Uterus (tissue), 4 donors: ENCODE data around the gene EEF1AKMT2. TPM values are rescaled to one million over a fixed set of nuclear protein-coding genes. Genes with fewer than 3 reads are reported as not detected.
A peak's percentile ranks its signal among the peaks of the same experiment; 100 is the strongest.

Experiments used
- DNase-seq, 2 donors: peaks; one replicate each; pipeline ENCODE4 v3.0.0-alpha.2; 2019 to 2020
- H3K27ac ChIP-seq, 2 donors: fragments of 200-600 bp; sonication (generic); 1 replicate in 1 of 2; 2 replicates in 1 of 2; pipeline ENCODE4 v1.5.1; 2016 to 2018
- H3K27me3 ChIP-seq, 2 donors: fragments of 200-600 bp; sonication (generic); one replicate each; pipeline ENCODE4 v1.5.1; 2018 to 2019; ENCODE audit warnings: control low read depth in 1 of 2
- H3K36me3 ChIP-seq, 2 donors: fragments of 200-600 bp; sonication (generic); one replicate each; pipeline ENCODE4 v1.5.1; 2019; ENCODE audit warnings: control low read depth in 1 of 2
- H3K4me1 ChIP-seq, 2 donors: fragments of 200-600 bp; sonication (generic); one replicate each; pipeline ENCODE4 v1.5.1; 2018 to 2019; ENCODE audit warnings: control low read depth in 1 of 2
- H3K4me3 ChIP-seq, 2 donors: fragments of 200-600 bp; sonication (generic); 1 replicate in 1 of 2; 2 replicates in 1 of 2; pipeline ENCODE4 v1.5.1; 2018 to 2019; ENCODE audit warnings: mild to moderate bottlenecking in 1 of 2
- H3K9me3 ChIP-seq, 2 donors: fragments of 200-600 bp; sonication (generic); one replicate each; pipeline ENCODE4 v1.5.1; 2019; ENCODE audit warnings: control low read depth in 1 of 2
- POLR2A ChIP-seq, 2 donors: fragments of 450-650 bp; IDR thresholded peaks; one replicate each; pipeline ENCODE4 v1.6.1; 2016; ENCODE audit warnings: antibody characterized with exemption in 2 of 2, mild to moderate bottlenecking in 1 of 2, moderate library complexity in 1 of 2
- intact Hi-C: fragments of 100-400 bp; cut with DNase I; formaldehyde crosslinking; loops from one replicate; pipeline ENCODE4 v1.15.1; 2023; ENCODE audit warnings: low total_unique reads
- total RNA-seq, 4 donors: library from RNA; depleted of rRNA in 3 of 4; stranded (reverse); fragments of >200 nt in 3 of 4; gene quantifications; one replicate each; pipeline versions ENCODE4 v1.1.0 to v1.2.4, GENCODE V29; 2014 to 2023
- TF ChIP-seq, protein P1 (sequence below), 4 experiments: fragments of 200-600 bp in 2 of 4; fragments of 450-650 bp in 2 of 4; sonication (generic) in 2 of 4; IDR thresholded peaks; one replicate each; pipeline ENCODE4 v1.5.1; 2016 to 2019; ENCODE audit warnings: antibody characterized with exemption in 4 of 4, mild to moderate bottlenecking in 2 of 4, moderate library complexity in 1 of 4
- donor health status: DM: yes; HTN: yes; CAD: no.

The EEF1AKMT2 gene
- 10 to 100 TPM; 17.9 to 60.6 (median 40.7) TPM for total RNA-seq

DNA sequence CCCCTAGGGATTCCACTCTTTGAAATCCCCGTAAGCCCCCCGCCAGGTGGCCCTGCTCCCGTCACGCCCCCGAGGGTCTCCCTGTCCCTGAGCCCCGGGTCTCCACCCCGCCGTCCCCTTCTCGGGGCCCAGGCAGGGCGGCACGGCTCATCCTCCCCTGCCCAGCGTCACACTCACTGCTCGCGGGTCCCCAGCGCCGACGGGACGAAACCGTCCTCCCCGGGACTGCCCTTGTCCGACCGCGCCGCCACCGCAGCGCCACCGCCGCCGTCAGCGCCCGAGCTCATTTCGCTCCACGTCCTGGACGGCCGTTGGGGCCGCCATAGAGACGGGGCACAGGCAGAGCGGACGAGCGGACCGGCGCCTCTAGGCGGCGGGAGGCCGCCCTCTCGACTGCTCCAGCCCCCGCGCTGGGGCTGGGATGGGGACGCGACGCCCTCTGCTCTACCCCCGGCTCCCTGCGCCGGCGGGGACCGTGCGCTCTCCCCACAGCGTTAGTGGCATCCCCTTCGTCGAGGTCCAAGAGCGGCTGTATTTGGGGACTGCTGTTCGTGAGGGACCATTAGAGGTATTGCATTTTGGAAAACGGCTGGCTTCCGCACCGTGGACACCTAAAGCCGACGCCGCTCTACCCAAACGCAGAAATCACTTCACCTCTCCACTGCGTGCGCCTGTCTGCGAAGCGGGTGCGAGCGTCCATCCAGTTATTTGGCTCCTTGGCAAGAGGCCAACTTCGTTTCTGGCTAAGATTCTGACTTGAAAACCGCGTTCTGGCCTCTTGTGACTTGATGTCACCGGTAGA lies at the start of gene EEF1AKMT2:
Gene EEF1AKMT2, minus strand, starts transcription at position 341 of the 802 bp plus-strand sequence. Its CDS starts 54 bp downstream, at position 287.
- H3K36me3 ChIP-seq = no peaks in the 10 kb centered on the region
- H3K9me3 ChIP-seq = no peaks in the 10 kb centered on the region
- no peaks in the 10 kb centered on the region for H3K27me3 ChIP-seq
- H3K4me1 ChIP-seq = peaks cover 0 to 10% of the 10 kb centered on the region in 2 donors
- DNase-seq = peak; percentile 61 to 83
- TF ChIP-seq, protein P1, sequence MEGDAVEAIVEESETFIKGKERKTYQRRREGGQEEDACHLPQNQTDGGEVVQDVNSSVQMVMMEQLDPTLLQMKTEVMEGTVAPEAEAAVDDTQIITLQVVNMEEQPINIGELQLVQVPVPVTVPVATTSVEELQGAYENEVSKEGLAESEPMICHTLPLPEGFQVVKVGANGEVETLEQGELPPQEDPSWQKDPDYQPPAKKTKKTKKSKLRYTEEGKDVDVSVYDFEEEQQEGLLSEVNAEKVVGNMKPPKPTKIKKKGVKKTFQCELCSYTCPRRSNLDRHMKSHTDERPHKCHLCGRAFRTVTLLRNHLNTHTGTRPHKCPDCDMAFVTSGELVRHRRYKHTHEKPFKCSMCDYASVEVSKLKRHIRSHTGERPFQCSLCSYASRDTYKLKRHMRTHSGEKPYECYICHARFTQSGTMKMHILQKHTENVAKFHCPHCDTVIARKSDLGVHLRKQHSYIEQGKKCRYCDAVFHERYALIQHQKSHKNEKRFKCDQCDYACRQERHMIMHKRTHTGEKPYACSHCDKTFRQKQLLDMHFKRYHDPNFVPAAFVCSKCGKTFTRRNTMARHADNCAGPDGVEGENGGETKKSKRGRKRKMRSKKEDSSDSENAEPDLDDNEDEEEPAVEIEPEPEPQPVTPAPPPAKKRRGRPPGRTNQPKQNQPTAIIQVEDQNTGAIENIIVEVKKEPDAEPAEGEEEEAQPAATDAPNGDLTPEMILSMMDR (IDR thresholded peaks at IDR 0.05) = peak; percentile 43 to 84 (median 64)
- TF ChIP-seq POLR2A (IDR thresholded peaks at IDR 0.05) = peak in 1 of 2 donors; percentile 76
- H3K27ac ChIP-seq = peak within 1 kb of the TSS; percentile 86 to 88
- intact Hi-C loops = no loop called here
- H3K4me3 ChIP-seq = peak within 1 kb of the TSS; percentile 84 to 97

DNA sequence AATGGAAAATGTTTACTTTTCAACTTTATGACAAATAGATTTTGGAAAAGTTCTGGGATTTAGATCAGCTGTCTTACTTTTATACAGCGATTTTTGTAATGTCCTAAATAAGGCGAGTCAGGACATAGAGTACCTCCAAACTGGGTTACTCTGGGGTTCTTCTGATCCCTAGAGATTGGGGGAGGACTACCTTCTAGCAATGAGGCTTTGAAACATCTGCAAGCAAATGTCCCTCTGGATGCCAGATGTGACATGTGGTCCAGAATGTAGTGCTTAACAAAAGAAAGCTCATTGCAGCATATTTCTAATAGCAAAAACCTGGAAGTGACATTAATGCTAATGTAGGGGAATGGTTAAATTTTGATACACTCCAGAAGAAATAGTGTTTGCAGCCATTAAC lies 46.0 kb upstream of the EEF1AKMT2 start:
- intact Hi-C loops = no loop called here
- Histone ChIP-seq H3K36me3 (no peaks in the 10 kb centered on the region), H3K27me3 (no peaks in the 10 kb centered on the region), H3K9me3 (no peaks in the 10 kb centered on the region), H3K4me3 (no peak overlapping the region), H3K4me1 (no peaks in the 10 kb centered on the region), H3K27ac (no peak overlapping the region)
- DNase-seq = no peak
- TF ChIP-seq, protein P1 (IDR thresholded peaks at IDR 0.05) = no peak
- TF ChIP-seq POLR2A (IDR thresholded peaks at IDR 0.05) = no peak

DNA sequence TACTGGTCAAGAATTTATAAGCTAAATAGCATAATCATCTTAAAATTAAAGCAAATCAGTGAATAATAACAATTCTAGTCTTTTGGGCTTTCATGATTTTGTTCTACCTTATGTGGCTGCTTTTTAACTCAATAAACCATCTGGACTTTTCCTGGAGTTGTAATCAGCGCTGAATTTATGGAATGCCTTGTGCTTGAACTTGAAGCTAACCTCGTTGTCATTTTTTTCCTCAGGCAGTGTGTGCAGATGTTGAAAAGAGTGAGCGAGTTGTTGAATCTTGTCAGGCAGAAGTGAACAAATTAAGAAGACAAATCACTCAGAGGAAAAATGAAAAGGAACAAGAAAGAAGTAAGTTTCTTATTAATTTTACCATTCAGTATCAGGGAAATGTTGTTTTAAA lies 39.4 kb upstream of the EEF1AKMT2 start:
- DNase-seq = no peak
- TF ChIP-seq POLR2A (IDR thresholded peaks at IDR 0.05) = no peak
- TF ChIP-seq, protein P1 (IDR thresholded peaks at IDR 0.05) = no peak
- Histone ChIP-seq H3K27me3 (no peaks in the 10 kb centered on the region), H3K4me3 (no peak overlapping the region), H3K36me3 (no peaks in the 10 kb centered on the region), H3K9me3 (no peaks in the 10 kb centered on the region), H3K27ac (no peak overlapping the region), H3K4me1 (no peaks in the 10 kb centered on the region)
- intact Hi-C loops = no loop called here

- intact Hi-C loops = no loop called here
- no peak for TF ChIP-seq POLR2A (IDR thresholded peaks at IDR 0.05)
- TF ChIP-seq, protein P1 (IDR thresholded peaks at IDR 0.05) = no peak
- no peak for DNase-seq
- Histone ChIP-seq H3K27me3 (no peaks in the 10 kb centered on the region), H3K4me3 (no peak overlapping the region), H3K36me3 (no peaks in the 10 kb centered on the region), H3K27ac (no peak overlapping the region), H3K9me3 (no peaks in the 10 kb centered on the region), H3K4me1 (no peaks in the 10 kb centered on the region)
Measured at GRCh38 chr10:124830445-124830844, 38.8 kb upstream of the EEF1AKMT2 start.

DNA sequence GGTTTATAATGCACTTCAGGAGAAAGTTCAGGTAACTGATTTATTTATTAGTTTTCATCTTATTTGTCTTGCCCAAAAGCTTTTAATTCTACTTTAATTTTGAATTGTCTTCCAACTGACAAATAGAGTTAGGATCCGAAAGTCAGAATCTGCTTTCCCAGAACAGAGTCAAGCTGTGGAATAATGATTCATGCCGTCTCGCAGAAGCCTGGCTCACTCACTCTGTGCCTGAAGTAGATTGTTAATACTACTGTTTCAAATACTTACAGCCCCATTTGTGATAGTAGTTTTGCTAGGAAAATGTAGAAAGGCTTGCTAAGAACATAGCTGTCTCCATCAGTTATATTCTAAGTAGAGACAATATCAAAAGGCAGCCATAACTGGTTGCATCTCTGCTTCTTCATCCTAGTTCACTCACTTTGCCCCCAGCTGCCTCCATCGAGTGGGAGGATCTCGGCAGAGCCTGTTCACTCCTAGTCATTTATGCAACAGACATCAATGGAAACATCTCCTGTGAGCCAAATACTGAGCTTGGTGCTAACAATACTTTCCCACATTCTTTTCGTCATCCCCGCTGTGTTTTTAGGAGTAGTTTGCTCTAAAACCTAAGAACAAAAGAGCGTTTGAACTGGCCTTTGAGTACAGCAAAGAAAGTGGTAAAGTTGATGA lies 37.9 kb upstream of the EEF1AKMT2 start:
- Histone ChIP-seq H3K36me3 (no peaks in the 10 kb centered on the region), H3K27ac (no peak overlapping the region), H3K4me3 (no peak overlapping the region), H3K9me3 (no peaks in the 10 kb centered on the region), H3K27me3 (no peaks in the 10 kb centered on the region), H3K4me1 (no peaks in the 10 kb centered on the region)
- intact Hi-C loops = no loop called here
- no peak for TF ChIP-seq POLR2A (IDR thresholded peaks at IDR 0.05)
- TF ChIP-seq, protein P1 (IDR thresholded peaks at IDR 0.05) = no peak
- no peak for DNase-seq
